PC-3 (cell line): ENCODE measurements around the gene MS4A4A. TPM values are rescaled to one million over a fixed set of nuclear protein-coding genes. Genes with fewer than 3 reads are reported as not detected.

Experiments used
- ATAC-seq: fragments of 200-7000 bp; cut with Tn5 transposase; 2 replicates; pipeline ENCODE4 v1.9.1; 2020; ENCODE audit warnings: mild to moderate bottlenecking, moderate library complexity
- BruUV-seq: library from RNA; stranded (reverse); fragments of 400-500 nt; replicated peaks from 2 replicates; lab custom pipeline; 2021; lab: Mats Ljungman, UMichigan
- CTCF ChIA-PET: fragments of 300-600 bp; sonication (Branson Sonifier 250); formaldehyde crosslinking; loops from one replicate; lab custom pipeline; 2022; ENCODE audit warnings: antibody characterized with exemption; lab: Charles Lee
- POLR2A ChIA-PET: fragments of 300-600 bp; sonication (Branson Sonifier 250); formaldehyde crosslinking; loops from one replicate; lab custom pipeline; 2022; ENCODE audit warnings: antibody characterized with exemption; ENCODE audit not compliant: unreplicated experiment; lab: Charles Lee
- DNase-seq: peaks from one replicate; pipeline ENCODE4 v3.0.0-alpha.2; 2015
- H2AFZ ChIP-seq: fragments of 300-600 bp; sonication (generic); 2 replicates; pipeline ENCODE4 v1.6.0; 2016; ENCODE audit warnings: antibody characterized with exemption, low read length
- H3F3A ChIP-seq: fragments of 300-600 bp; sonication (generic); one replicate; pipeline ENCODE4 v1.6.0; 2017; ENCODE audit warnings: antibody characterized with exemption, low read length, control low read depth, mild to moderate bottlenecking; ENCODE audit not compliant: unreplicated experiment
- H3K27ac ChIP-seq: fragments of 300-600 bp; sonication (generic); 2 replicates; pipeline ENCODE4 v1.5.1; 2016; ENCODE audit warnings: mild to moderate bottlenecking, low read length
- H3K27me3 ChIP-seq: fragments of 300-600 bp; sonication (generic); 2 replicates; pipeline ENCODE4 v1.6.1; 2016; ENCODE audit warnings: low read length, mixed read lengths
- H3K36me3 ChIP-seq: fragments of 300-600 bp; sonication (generic); 2 replicates; pipeline ENCODE4 v1.6.1; 2016; ENCODE audit warnings: low read depth, mixed run types, low read length, mixed read lengths
- H3K4me1 ChIP-seq: fragments of 300-600 bp; sonication (generic); 2 replicates; pipeline ENCODE4 v1.5.1; 2016; ENCODE audit warnings: low read length; ENCODE audit not compliant: insufficient read depth
- H3K4me2 ChIP-seq: fragments of 300-600 bp; sonication (generic); 2 replicates; pipeline ENCODE4 v1.6.0; 2016; ENCODE audit warnings: low read length
- H3K4me3 ChIP-seq: fragments of 300-600 bp; sonication (generic); 2 replicates; pipeline ENCODE4 v1.5.1; 2016; ENCODE audit warnings: mild to moderate bottlenecking, low read length, mixed read lengths
- H3K79me2 ChIP-seq: fragments of 300-600 bp; sonication (generic); 2 replicates; pipeline ENCODE4 v1.6.1; 2017; ENCODE audit warnings: low read length, mixed read lengths
- H3K9ac ChIP-seq: fragments of 300-600 bp; sonication (generic); 2 replicates; pipeline ENCODE4 v1.6.0; 2016; ENCODE audit warnings: mild to moderate bottlenecking, low read length
- H3K9me2 ChIP-seq: fragments of 300-600 bp; sonication (generic); replicated peaks from 2 replicates; pipeline ENCODE4 v1.6.1; 2016; ENCODE audit warnings: mixed run types, low read length, mixed read lengths
- H3K9me3 ChIP-seq: fragments of 300-600 bp; sonication (generic); 2 replicates; pipeline ENCODE4 v1.6.1; 2016; ENCODE audit warnings: low read length, mixed read lengths
- H4K20me1 ChIP-seq: fragments of 300-600 bp; sonication (generic); 2 replicates; pipeline ENCODE4 v1.6.1; 2016; ENCODE audit warnings: low read length, mixed read lengths
- CTCF ChIP-seq: fragments of 300-600 bp; sonication (generic); conservative IDR thresholded peaks from 2 replicates; pipeline ENCODE4 v1.5.1; 2017; ENCODE audit warnings: antibody characterized with exemption, low read depth, mild to moderate bottlenecking, low read length
- EZH2 ChIP-seq: fragments of 300-600 bp; sonication (generic); IDR thresholded peaks from one replicate; pipeline ENCODE4 v1.6.1; 2017; ENCODE audit warnings: antibody characterized with exemption, mild to moderate bottlenecking, low read length; ENCODE audit not compliant: unreplicated experiment
- EZH2phosphoT487 ChIP-seq: fragments of 300-600 bp; sonication (generic); IDR thresholded peaks from 2 replicates; pipeline ENCODE4 v1.6.1; 2018; ENCODE audit warnings: mild to moderate bottlenecking, antibody characterized with exemption, low read length, borderline replicate concordance
- intact Hi-C: fragments of 100-400 bp; cut with micrococcal nuclease; formaldehyde crosslinking; loops from 2 replicates; pipeline ENCODE4 v1.9.0; 2023
- total RNA-seq: library from RNA; depleted of rRNA; stranded (reverse); fragments of >200 nt; gene quantifications from 2 replicates; pipeline ENCODE4 v1.2.3, GENCODE V29; 2014

The MS4A4A gene
- total RNA-seq, 1 experiment from 2014 or later, result not detected

GRCh38 chr11:60334005-60334620, 53.6 kb downstream of the MS4A4A start:
- Histone ChIP-seq H2AFZ (peak overlapping the region; percentile 52; the same call in 1 of the 2 replicates), H3K9ac (no peak overlapping the region), H3K4me3 (no peak overlapping the region), H3K9me2 (no peaks in the 10 kb centered on the region), H3K9me3 (no peaks in the 10 kb centered on the region), H4K20me1 (no peaks in the 10 kb centered on the region), H3K27me3 (peaks cover 16% of the 10 kb centered on the region; the same call in 1 of the 2 replicates), H3F3A (no peaks in the 10 kb centered on the region), H3K4me1 (no peaks in the 10 kb centered on the region), H3K79me2 (no peaks in the 10 kb centered on the region), H3K4me2 (peak overlapping the region; percentile 26), H3K36me3 (no peaks in the 10 kb centered on the region), H3K27ac (no peak overlapping the region)
- no TSS peak for BruUV-seq
- POLR2A ChIA-PET, result no interaction called here
- TF ChIP-seq CTCF (peak; percentile 82), EZH2 (no peak), EZH2phosphoT487 (no peak)
- CTCF ChIA-PET, result interaction anchor here (0.6 kb wide), 1 partner anchor 502 kb away, joined by 3 read pairs; no protein-coding TSS in a partner anchor
- DNase-seq, result peak; percentile 81
- peak; percentile 63 for ATAC-seq
- intact Hi-C loops, result no loop called here

GRCh38 chr11:60336767-60337391, 56.4 kb downstream of the MS4A4A start:
- Histone ChIP-seq H2AFZ (no peak overlapping the region), H3K9me3 (no peaks in the 10 kb centered on the region), H3K27me3 (peaks cover 33% of the 10 kb centered on the region), H3K4me1 (no peaks in the 10 kb centered on the region), H3K4me3 (no peak overlapping the region), H3K79me2 (no peaks in the 10 kb centered on the region), H3K9ac (no peak overlapping the region), H3K4me2 (no peak overlapping the region), H3K9me2 (no peaks in the 10 kb centered on the region), H3F3A (no peaks in the 10 kb centered on the region), H3K27ac (no peak overlapping the region), H4K20me1 (no peaks in the 10 kb centered on the region), H3K36me3 (no peaks in the 10 kb centered on the region)
- POLR2A ChIA-PET, result no interaction called here
- ATAC-seq (no peak), DNase-seq (no peak)
- TF ChIP-seq EZH2phosphoT487, result no peak
- no peak for TF ChIP-seq EZH2
- no peak for TF ChIP-seq CTCF
- no TSS peak for BruUV-seq
- CTCF ChIA-PET, result no interaction called here
- intact Hi-C loops, result no loop called here

GRCh38 chr11:60338053-60338452, 57.6 kb downstream of the MS4A4A start:
- Histone ChIP-seq H3K9me2 (no peaks in the 10 kb centered on the region), H3K27me3 (peaks cover 36% of the 10 kb centered on the region), H3K4me3 (no peak overlapping the region), H4K20me1 (no peaks in the 10 kb centered on the region), H3K9ac (no peak overlapping the region), H2AFZ (no peak overlapping the region), H3K79me2 (no peaks in the 10 kb centered on the region), H3K4me1 (no peaks in the 10 kb centered on the region), H3F3A (no peaks in the 10 kb centered on the region), H3K9me3 (no peaks in the 10 kb centered on the region), H3K36me3 (no peaks in the 10 kb centered on the region), H3K27ac (no peak overlapping the region), H3K4me2 (no peak overlapping the region)
- TF ChIP-seq EZH2 (no peak), CTCF (no peak), EZH2phosphoT487 (no peak)
- BruUV-seq, result no TSS peak
- DNase-seq (no peak), ATAC-seq (no peak)
- ChIA-PET CTCF (no interaction called here), POLR2A (no interaction called here)
- intact Hi-C loops, result no loop called here
